Fibroblast of lung (primary cell): ENCODE results near the gene RASGRF2. TPM values are rescaled to one million over a fixed set of nuclear protein-coding genes. Genes with fewer than 3 reads are reported as not detected.

Source experiments
- DNase-seq, 2 donors: peaks; one replicate each; pipeline versions ENCODE4 v3.0.0 to v3.0.0-alpha.2; 2010; ENCODE audit warnings: low read depth in 2 of 2
- H2AFZ ChIP-seq: 2 replicates; pipeline ENCODE4 v1.5.1; 2012; ENCODE audit warnings: low read length, control low read depth, inconsistent platforms
- H3K27ac ChIP-seq: 2 replicates; pipeline ENCODE4 v1.5.1; 2011; ENCODE audit warnings: low read length, control low read depth; ENCODE audit not compliant: insufficient read depth
- H3K27me3 ChIP-seq: 2 replicates; pipeline ENCODE4 v1.5.1; 2011; ENCODE audit warnings: mild to moderate bottlenecking, low read length; ENCODE audit not compliant: control insufficient read depth, insufficient read depth
- H3K36me3 ChIP-seq: 2 replicates; pipeline ENCODE4 v1.5.1; 2011; ENCODE audit warnings: low read length; ENCODE audit not compliant: control insufficient read depth, insufficient read depth
- H3K4me1 ChIP-seq: 2 replicates; pipeline ENCODE4 v1.5.1; 2011; ENCODE audit warnings: low read length; ENCODE audit not compliant: control insufficient read depth, insufficient read depth; ENCODE audit errors: extremely low read depth
- H3K4me2 ChIP-seq: 2 replicates; pipeline ENCODE4 v1.5.1; 2011; ENCODE audit warnings: low read length, control low read depth; ENCODE audit not compliant: insufficient read depth; ENCODE audit errors: extremely low read depth
- H3K4me3 ChIP-seq, 4 experiments: fragments of 200-600 bp in 1 of 4; sonication (generic) in 1 of 4; replicated peaks in 1 of 4; 2 replicates each; pipeline ENCODE4 v1.5.1; 2011 to 2016; ENCODE audit warnings: low read length in 4 of 4, low read depth in 3 of 4, mild to moderate bottlenecking in 3 of 4, control low read depth in 2 of 4, inconsistent platforms in 1 of 4, mixed read lengths in 1 of 4; ENCODE audit not compliant: insufficient read depth in 1 of 4; ENCODE audit errors: control extremely low read depth in 1 of 4
- H3K79me2 ChIP-seq: 2 replicates; pipeline ENCODE4 v1.5.1; 2012; ENCODE audit warnings: mild to moderate bottlenecking, low read length, inconsistent platforms; ENCODE audit not compliant: control insufficient read depth, insufficient read depth
- H3K9ac ChIP-seq: 2 replicates; pipeline ENCODE4 v1.5.1; 2011; ENCODE audit warnings: mild to moderate bottlenecking, low read length, control low read depth; ENCODE audit not compliant: insufficient read depth
- H3K9me3 ChIP-seq: 2 replicates; pipeline ENCODE4 v1.5.1; 2012; ENCODE audit warnings: low read depth, low read length; ENCODE audit not compliant: control insufficient read depth, insufficient read depth
- H4K20me1 ChIP-seq: 2 replicates; pipeline ENCODE4 v1.5.1; 2011; ENCODE audit warnings: low read length; ENCODE audit not compliant: control insufficient read depth, insufficient read depth; ENCODE audit errors: extremely low read depth
- CTCF ChIP-seq, 2 donors: IDR thresholded peaks in 1 of 2; conservative IDR thresholded peaks in 1 of 2; 1 replicate in 1 of 2; 2 replicates in 1 of 2; pipeline ENCODE4 v1.5.1; 2011 to 2012; ENCODE audit warnings: low read length in 2 of 2, control low read depth in 1 of 2, inconsistent platforms in 1 of 2, low read depth in 1 of 2, mild to moderate bottlenecking in 1 of 2
- EZH2 ChIP-seq: IDR thresholded peaks from 2 replicates; pipeline ENCODE4 v1.5.1; 2012; ENCODE audit warnings: low read length, control low read depth, mild to moderate bottlenecking; ENCODE audit errors: missing control alignments
- polyA plus RNA-seq, 2 donors: library from polyadenylated mRNA; depleted of rRNA in 1 of 2; stranded (reverse) in 1 of 2; unstranded in 1 of 2; fragments of >200 nt; gene quantifications; 2 replicates each; pipeline ENCODE4 v1.2.1, GENCODE V29; 2011 to 2012; ENCODE audit warnings: missing spikeins in 1 of 2
- total RNA-seq: library from RNA; depleted of rRNA; stranded (reverse); fragments of >200 nt; gene quantifications from 2 replicates; pipeline ENCODE4 v1.2.1, GENCODE V29; 2014

Gene RASGRF2
- total and polyA plus RNA-seq, 2 donors (not counting 1 experiment from before 2014, with no cell fraction given), result 3.5 to 19.5 TPM

DNA sequence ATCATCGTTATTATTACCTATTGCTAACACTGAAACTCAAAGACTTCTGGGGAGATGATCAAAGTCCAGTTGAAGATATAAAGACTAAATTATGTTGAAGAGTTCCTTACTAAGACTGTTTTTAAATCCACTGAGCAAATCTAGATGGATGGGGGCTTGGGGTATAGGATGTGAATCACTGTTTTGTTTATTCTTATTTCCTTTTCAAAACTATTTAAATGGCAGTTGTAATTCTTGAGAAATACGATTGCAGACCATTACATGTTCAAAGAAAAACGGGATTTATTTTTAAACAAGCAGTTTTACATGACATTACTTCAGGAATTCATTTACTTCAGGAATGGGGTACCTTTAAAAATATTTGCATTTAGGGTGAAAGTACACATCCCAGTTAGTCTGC lies 4.3 kb downstream of the RASGRF2 start:
- peaks cover 33% of the 10 kb centered on the region for H3K79me2 ChIP-seq
- no peaks in the 10 kb centered on the region for H3K27me3 ChIP-seq
- H3K4me1 ChIP-seq, result peaks cover 23% of the 10 kb centered on the region
- H3K9me3 ChIP-seq, result no peaks in the 10 kb centered on the region
- H3K4me3 ChIP-seq, result peak overlapping the region in 3 of 4 experiments; percentile 1 to 29 (median 11)
- H3K9ac ChIP-seq, result no peak overlapping the region
- H4K20me1 ChIP-seq, result no peaks in the 10 kb centered on the region
- H3K4me2 ChIP-seq, result peak overlapping the region; percentile 79
- TF ChIP-seq EZH2 (no peak), CTCF (conservative IDR thresholded peaks at IDR 0.05 in 1 of 2, IDR thresholded peaks at IDR 0.05 in 1 of 2; ENCODE audit: low read depth in 1 of 2, low read length in 2 of 2) (no peak)
- H3K36me3 ChIP-seq, result no peaks in the 10 kb centered on the region
- DNase-seq, result peak; percentile 31 to 67
- H3K27ac ChIP-seq, result peak overlapping the region; percentile 44
- no peak overlapping the region for H2AFZ ChIP-seq

DNA sequence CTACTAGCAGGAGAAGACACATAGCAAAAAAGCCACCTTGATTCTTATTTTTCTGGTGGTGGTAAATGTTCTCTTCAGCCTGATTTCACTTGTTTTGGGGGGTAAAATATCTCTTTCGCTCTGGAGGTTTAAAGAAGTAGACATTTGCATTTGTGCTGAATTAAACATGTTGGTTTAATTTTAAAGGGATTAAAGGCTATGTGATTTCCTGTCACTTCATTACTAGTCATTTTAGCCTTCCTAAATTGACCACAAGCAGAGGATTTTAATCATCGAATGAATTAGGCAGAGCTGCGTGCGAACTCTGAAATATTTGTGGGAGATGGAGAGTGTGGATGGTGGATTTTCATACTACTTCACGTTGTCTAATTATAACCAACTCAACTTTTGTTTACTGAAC lies 4.8 kb downstream of the RASGRF2 start:
- Histone ChIP-seq H2AFZ (no peak overlapping the region), H3K27me3 (no peaks in the 10 kb centered on the region), H3K4me2 (peak overlapping the region; percentile 79)

GRCh38 chr5:80967500-80968181 lies 7.5 kb downstream of the RASGRF2 start:
- TF ChIP-seq EZH2 (no peak), CTCF (conservative IDR thresholded peaks at IDR 0.05 in 1 of 2, IDR thresholded peaks at IDR 0.05 in 1 of 2; ENCODE audit: low read depth in 1 of 2, low read length in 2 of 2) (no peak)
- Histone ChIP-seq H3K4me2 (peak overlapping the region; percentile 74), H2AFZ (no peak overlapping the region), H3K36me3 (no peaks in the 10 kb centered on the region), H3K4me1 (peaks cover 19% of the 10 kb centered on the region), H3K9me3 (no peaks in the 10 kb centered on the region), H4K20me1 (no peaks in the 10 kb centered on the region), H3K4me3 (peak overlapping the region in 2 of 4 experiments; percentile 3 to 21), H3K79me2 (peaks cover 24% of the 10 kb centered on the region), H3K9ac (no peak overlapping the region), H3K27me3 (no peaks in the 10 kb centered on the region), H3K27ac (peak overlapping the region; percentile 74)
- DNase-seq, result peak; percentile 88 to 90

More for the DNA sequence above, 4.8 kb downstream of the RASGRF2 start:
- peak overlapping the region; percentile 29 for H3K27ac ChIP-seq
- no peak for TF ChIP-seq CTCF (conservative IDR thresholded peaks at IDR 0.05 in 1 of 2, IDR thresholded peaks at IDR 0.05 in 1 of 2; ENCODE audit: low read depth in 1 of 2, low read length in 2 of 2)
- no peak for TF ChIP-seq EZH2
- no peak overlapping the region for H3K9ac ChIP-seq
- H3K79me2 ChIP-seq, result peaks cover 33% of the 10 kb centered on the region
- peak in 1 of 2 donors; percentile 20 for DNase-seq
- H3K36me3 ChIP-seq, result no peaks in the 10 kb centered on the region
- H4K20me1 ChIP-seq, result no peaks in the 10 kb centered on the region
- peak overlapping the region in 3 of 4 experiments; percentile 1 to 29 (median 11) for H3K4me3 ChIP-seq
- H3K4me1 ChIP-seq, result peaks cover 19% of the 10 kb centered on the region
- H3K9me3 ChIP-seq, result no peaks in the 10 kb centered on the region
